ENCODE measurements around the gene SLFN13.

The SLFN13 gene

GRCh38 chr17:35453171-35453570 is 4.6 kb upstream of the SLFN13 start:
- TF ChIP-seq CTCF (IDR thresholded peaks at IDR 0.05; ENCODE audit: low read depth, low read length): no peak

GRCh38 chr17:35449371-35449931 is 885 bp upstream of the SLFN13 start:
- TF ChIP-seq CTCF (IDR thresholded peaks at IDR 0.05; ENCODE audit: low read depth, low read length): no peak
- H3K4me3 ChIP-seq (ENCODE audit: low read depth, low read length): no peak overlapping the region

More at GRCh38 chr17:35453171-35453570, 4.6 kb upstream of the SLFN13 start:
- H3K4me3 ChIP-seq (ENCODE audit: low read depth, low read length): no peak overlapping the region

GRCh38 chr17:35448899-35449227 is 297 bp upstream of the SLFN13 start:
- no peak overlapping the region for H3K4me3 ChIP-seq (ENCODE audit: low read depth, low read length)
- no peak for TF ChIP-seq CTCF (IDR thresholded peaks at IDR 0.05; ENCODE audit: low read depth, low read length)

- no peak overlapping the region for H3K4me3 ChIP-seq (ENCODE audit: low read depth, low read length)
- no peak for TF ChIP-seq CTCF (IDR thresholded peaks at IDR 0.05; ENCODE audit: low read depth, low read length)
Observed at GRCh38 chr17:35447499-35447898, 1.1 kb downstream of the SLFN13 start.

GRCh38 chr17:35438433-35438832 is 10.1 kb downstream of the SLFN13 start:
- TF ChIP-seq CTCF (IDR thresholded peaks at IDR 0.05; ENCODE audit: low read depth, low read length): no peak
- no peak overlapping the region for H3K4me3 ChIP-seq (ENCODE audit: low read depth, low read length)

- no peak for TF ChIP-seq CTCF (IDR thresholded peaks at IDR 0.05; ENCODE audit: low read depth, low read length)
- peak overlapping the region; percentile 65 for H3K4me3 ChIP-seq (ENCODE audit: low read depth, low read length)
Observed at GRCh38 chr17:35433075-35433894, 15.3 kb downstream of the SLFN13 start.

All from WI38 (cell line).